Ovary (tissue), 9 donors: Measurements from ENCODE around the gene PTH1R. TPM values are rescaled to one million over a fixed set of nuclear protein-coding genes. Genes with fewer than 3 reads are reported as not detected.

Experiments
- DNase-seq, 5 donors: peaks; one replicate each; pipeline ENCODE4 v3.0.0-alpha.2; 2019 to 2020
- H3K27ac ChIP-seq, 2 donors: fragments of 200-600 bp; one replicate each; pipeline versions ENCODE4 v1.5.1 to v1.8.0; 2019 to 2022
- H3K27me3 ChIP-seq: fragments of 200-600 bp; one replicate; pipeline ENCODE4 v1.8.0; 2022
- H3K36me3 ChIP-seq: fragments of 200-600 bp; sonication (generic); one replicate; pipeline ENCODE4 v1.5.1; 2019
- H3K4me1 ChIP-seq: one replicate; pipeline ENCODE4 v1.8.1; 2013; ENCODE audit warnings: mild to moderate bottlenecking, moderate library complexity; ENCODE audit not compliant: insufficient read depth
- H3K4me3 ChIP-seq: fragments of 200-600 bp; sonication (generic); one replicate; pipeline ENCODE4 v1.5.1; 2017
- H3K9me3 ChIP-seq, 2 donors: fragments of 200-600 bp in 1 of 2; sonication (generic) in 1 of 2; one replicate each; pipeline versions ENCODE4 v1.5.1 to v1.8.1; 2013 to 2019; ENCODE audit warnings: mild to moderate bottlenecking in 1 of 2, moderate library complexity in 1 of 2
- CTCF ChIP-seq, 3 donors: fragments of 450-650 bp in 2 of 3; fragments of 200-600 bp in 1 of 3; IDR thresholded peaks; one replicate each; pipeline versions ENCODE4 v1.5.1 to v1.8.0; 2016 to 2022; ENCODE audit warnings: antibody characterized with exemption in 3 of 3, mild to moderate bottlenecking in 1 of 3
- EP300 ChIP-seq: sonication (generic); formaldehyde crosslinking; IDR thresholded peaks from one replicate; pipeline ENCODE4 v1.6.1; 2017; ENCODE audit warnings: antibody characterized with exemption
- POLR2A ChIP-seq: fragments of 450-650 bp; IDR thresholded peaks from one replicate; pipeline ENCODE4 v1.6.1; 2017; ENCODE audit warnings: antibody characterized with exemption, mild to moderate bottlenecking, moderate library complexity
- WGBS, 3 donors: extraction: QIAGEN DNeasy Blood & Tissue Kit in 1 of 3; methylation state at CpG; one replicate each; pipeline versions ENCODE4 v1.1.5 to v1.1.7; 2013 to 2017; 5-methylcytosine and 5-hydroxymethylcytosine counted together
- intact Hi-C, 4 donors: fragments of 100-400 bp; cut with DNase I; formaldehyde crosslinking; loops; one replicate each; pipeline versions ENCODE4 v1.11.0 to v1.15.1; 2022 to 2023
- polyA plus RNA-seq, 2 donors: library from polyadenylated mRNA; stranded (reverse); fragments of 200-250 nt in 1 of 2; fragments of 350-450 nt in 1 of 2; fragmentation: Illumina TruSeq in 1 of 2; extraction: RNeasy Lipid Tissue Mini Kit (QIAGEN cat#74804) in 1 of 2; gene quantifications; one replicate each; pipeline ENCODE4 v1.2.3, GENCODE V29; 2013 to 2014
- total RNA-seq, 7 donors: library from RNA; depleted of rRNA in 2 of 7; stranded (reverse); fragments of >200 nt in 2 of 7; fragmentation: NEBNext Ultra II Directional in 3 of 7; extraction: Animal tissue kit (Norgen Biotek cat#: 25700) in 3 of 7; gene quantifications; one replicate each; pipeline versions ENCODE4 v1.1.0 to v1.2.4, GENCODE V29; 2016 to 2023
- donor health status: DM: no; HTN: no; CAD: no; lungs with moderate emphysema.
- donor health status: DM: no; HTN: no; CAD: no.
- donor health status: Bipolar disorder and iron deficiency.
- donor health status: DM: yes; HTN: yes; CAD: no.
- donor health status: DM: no; HTN: no; CAD: no.
- donor health status: DM: yes; HTN: yes; CAD: no.

Gene PTH1R
- total and polyA plus RNA-seq, 9 donors = 3.8 to 23.9 (median 12.3) TPM

- 89 to 92% (median 90%) methylated on average over 8 of the region's 8 CpGs for WGBS, 3 donors
- no peaks in the 10 kb centered on the region for H3K9me3 ChIP-seq
- H3K4me1 ChIP-seq = peaks cover 36% of the 10 kb centered on the region
Observed at GRCh38 chr3:46944191-46944590, 66.7 kb downstream of the PTH1R start.

GRCh38 chr3:46946416-46946815, 68.9 kb downstream of the PTH1R start:
- no peak for DNase-seq
- 83 to 87% (median 85%) methylated on average over 6 of the region's 6 CpGs for WGBS, 3 donors
- peaks cover 44% of the 10 kb centered on the region for H3K4me1 ChIP-seq
- H3K27ac ChIP-seq = no peak overlapping the region
- H3K9me3 ChIP-seq = no peaks in the 10 kb centered on the region
- intact Hi-C loops = no loop called here
- H3K36me3 ChIP-seq = no peaks in the 10 kb centered on the region
- H3K27me3 ChIP-seq = no peaks in the 10 kb centered on the region
- H3K4me3 ChIP-seq = no peak overlapping the region
- TF ChIP-seq CTCF (IDR thresholded peaks at IDR 0.05) (no peak), EP300 (no peak), POLR2A (no peak)

More at GRCh38 chr3:46944191-46944590, 66.7 kb downstream of the PTH1R start:
- DNase-seq = no peak
- no peaks in the 10 kb centered on the region for H3K27me3 ChIP-seq
- no peak overlapping the region for H3K27ac ChIP-seq
- H3K4me3 ChIP-seq = no peak overlapping the region
- TF ChIP-seq EP300 (no peak), CTCF (IDR thresholded peaks at IDR 0.05) (no peak), POLR2A (no peak)
- intact Hi-C loops = no loop called here
- no peaks in the 10 kb centered on the region for H3K36me3 ChIP-seq

- intact Hi-C loops = no loop called here
- H3K36me3 ChIP-seq = no peaks in the 10 kb centered on the region
- no peaks in the 10 kb centered on the region for H3K9me3 ChIP-seq
- H3K4me3 ChIP-seq = no peak overlapping the region
- no peak for DNase-seq
- TF ChIP-seq CTCF (IDR thresholded peaks at IDR 0.05) (no peak), EP300 (no peak), POLR2A (no peak)
- 60 to 62% (median 60%) methylated on average over 7 of the region's 7 CpGs for WGBS, 3 donors
- H3K4me1 ChIP-seq = peaks cover 44% of the 10 kb centered on the region
- no peak overlapping the region for H3K27ac ChIP-seq
- H3K27me3 ChIP-seq = no peaks in the 10 kb centered on the region
Observed at GRCh38 chr3:46946856-46947545, 69.5 kb downstream of the PTH1R start.

- Histone ChIP-seq H3K9me3 (no peaks in the 10 kb centered on the region), H3K27me3 (no peaks in the 10 kb centered on the region), H3K4me1 (peaks cover 44% of the 10 kb centered on the region), H3K27ac (no peak overlapping the region), H3K36me3 (no peaks in the 10 kb centered on the region), H3K4me3 (no peak overlapping the region)
- WGBS, 3 donors = 76 to 96% (median 82%) methylated on average over 4 of the region's 4 CpGs
- no peak for DNase-seq
- TF ChIP-seq POLR2A (no peak), CTCF (IDR thresholded peaks at IDR 0.05) (no peak), EP300 (no peak)
- intact Hi-C loops = no loop called here
Observed at GRCh38 chr3:46947546-46947901, 70.0 kb downstream of the PTH1R start.
